HCT116 (cell line): Measurements from ENCODE around the gene INPP4A. TPM values are rescaled to one million over a fixed set of nuclear protein-coding genes. Genes with fewer than 3 reads are reported as not detected.

Experiments
- ATAC-seq: fragments of 200-7000 bp; cut with Tn5 transposase; 2 replicates; pipeline ENCODE4 v1.9.1; 2020; ENCODE audit warnings: mild to moderate bottlenecking, moderate library complexity
- BruUV-seq: library from RNA; stranded (reverse); fragments of 400-500 nt; replicated peaks from 2 replicates; lab custom pipeline; 2021; lab: Mats Ljungman, UMichigan
- CTCF ChIA-PET: fragments of 300-600 bp; sonication (Branson Sonifier 250); formaldehyde crosslinking; loops from one replicate; lab custom pipeline; 2021; ENCODE audit warnings: antibody characterized with exemption; lab: Charles Lee
- POLR2A ChIA-PET: fragments of 300-600, 350-600 bp; sonication (Branson Sonifier 250); formaldehyde crosslinking; loops from one replicate; lab custom pipeline; 2021; ENCODE audit warnings: antibody characterized with exemption; lab: Charles Lee
- RAD21 ChIA-PET, 2 experiments: fragments of 300-600 bp; sonication (Branson Sonifier 250); formaldehyde crosslinking; loops; one replicate each; lab custom pipeline; 2023; ENCODE audit warnings: low total read pairs in 2 of 2; ENCODE audit not compliant: uncharacterized antibody in 2 of 2, unreplicated experiment in 2 of 2, low non-redundant PET in 1 of 2; lab: Charles Lee
- DNase-seq: peaks from one replicate; pipeline ENCODE4 v3.0.0-alpha.2; 2010; ENCODE audit warnings: low read depth, low spot score
- H2AFZ ChIP-seq: fragments of 200-600 bp; shearing (Covaris generic), sonication (generic); 2 replicates; pipeline ENCODE4 v1.6.1; 2017; ENCODE audit warnings: low read depth, mixed run types, mixed read lengths, antibody characterized with exemption, low read length; ENCODE audit not compliant: poor library complexity, severe bottlenecking
- H3K27ac ChIP-seq: 2 replicates; pipeline ENCODE4 v1.5.1; 2012; ENCODE audit warnings: low read depth, low read length
- H3K27me3 ChIP-seq: fragments of 200-600 bp; sonication (generic); 2 replicates; pipeline ENCODE4 v1.6.1; 2016; ENCODE audit warnings: mixed run types, low read length, mixed read lengths; ENCODE audit not compliant: insufficient read depth
- H3K36me3 ChIP-seq, 2 experiments: fragments of 200-500 bp in 1 of 2; fragments of 200-600 bp in 1 of 2; sonication (Bioruptor generic) in 1 of 2; sonication (generic) in 1 of 2; 2 replicates each; pipeline versions ENCODE4 v1.5.1 to v1.6.1; 2014 to 2016; ENCODE audit warnings: low read length in 2 of 2, inconsistent platforms in 1 of 2, mixed read lengths in 1 of 2, mixed run types in 1 of 2; ENCODE audit not compliant: insufficient read depth in 2 of 2, control insufficient read depth in 1 of 2
- H3K4me1 ChIP-seq, 2 experiments: fragments of 200-600 bp in 1 of 2; sonication (generic) in 1 of 2; 2 replicates each; pipeline versions ENCODE4 v1.5.1 to v1.6.1; 2012 to 2017; ENCODE audit warnings: low read length in 2 of 2, inconsistent platforms in 1 of 2, mild to moderate bottlenecking in 1 of 2, mixed read lengths in 1 of 2, mixed run types in 1 of 2, moderate library complexity in 1 of 2; ENCODE audit not compliant: insufficient read depth in 2 of 2, control insufficient read depth in 1 of 2
- H3K4me2 ChIP-seq: fragments of 200-600 bp; sonication (generic); 2 replicates; pipeline ENCODE4 v1.6.1; 2017; ENCODE audit warnings: mixed run types, low read length, mixed read lengths
- H3K4me3 ChIP-seq, 2 experiments: fragments of 200-600 bp in 1 of 2; sonication (generic) in 1 of 2; replicated peaks in 1 of 2; 2 replicates each; pipeline ENCODE4 v1.5.1; 2011 to 2016; ENCODE audit warnings: low read length in 2 of 2, control low read depth in 1 of 2, low read depth in 1 of 2, mild to moderate bottlenecking in 1 of 2, mixed read lengths in 1 of 2, mixed run types in 1 of 2
- H3K79me2 ChIP-seq: fragments of 200-600 bp; sonication (generic); 2 replicates; pipeline ENCODE4 v1.6.1; 2017; ENCODE audit warnings: mild to moderate bottlenecking, mixed run types, low read length, moderate library complexity, mixed read lengths; ENCODE audit not compliant: insufficient read depth
- H3K9ac ChIP-seq: fragments of 200-600 bp; sonication (generic); 2 replicates; pipeline ENCODE4 v1.6.1; 2016; ENCODE audit warnings: low read length, mixed read lengths
- H3K9me2 ChIP-seq: fragments of 200-600 bp; sonication (generic), shearing (Covaris generic); 2 replicates; pipeline ENCODE4 v1.6.1; 2017; ENCODE audit warnings: mixed run types, mild to moderate bottlenecking, moderate library complexity; ENCODE audit not compliant: insufficient read depth
- H3K9me3 ChIP-seq, 2 experiments: fragments of 200-500 bp in 1 of 2; fragments of 200-600 bp in 1 of 2; sonication (Bioruptor generic) in 1 of 2; sonication (generic) in 1 of 2; 2 replicates each; pipeline ENCODE4 v1.6.1; 2014 to 2017; ENCODE audit warnings: low read length in 2 of 2, mixed read lengths in 2 of 2, inconsistent platforms in 1 of 2, low read depth in 1 of 2, mild to moderate bottlenecking in 1 of 2, mixed run types in 1 of 2, moderate library complexity in 1 of 2; ENCODE audit not compliant: control insufficient read depth in 1 of 2, insufficient read depth in 1 of 2
- H4K20me1 ChIP-seq: fragments of 200-600 bp; sonication (generic), shearing (Covaris generic); 2 replicates; pipeline ENCODE4 v1.6.1; 2017; ENCODE audit warnings: mixed run types, mild to moderate bottlenecking, moderate library complexity; ENCODE audit not compliant: insufficient read depth
- CEBPB ChIP-seq: IDR thresholded peaks from 2 replicates; pipeline ENCODE4 v1.6.1; 2012; ENCODE audit warnings: low read depth
- POLR2AphosphoS5 ChIP-seq: IDR thresholded peaks from 2 replicates; pipeline ENCODE4 v1.6.1; 2011; ENCODE audit warnings: mild to moderate bottlenecking, low read depth, low read length, moderate library complexity
- RAD21 ChIP-seq: IDR thresholded peaks from 2 replicates; pipeline ENCODE4 v1.6.1; 2012; ENCODE audit warnings: low read depth, mild to moderate bottlenecking
- REST ChIP-seq: IDR thresholded peaks from 2 replicates; pipeline ENCODE4 v1.6.1; 2012; ENCODE audit warnings: low read depth
- SP1 ChIP-seq: IDR thresholded peaks from 2 replicates; pipeline ENCODE4 v1.6.1; 2012; ENCODE audit warnings: low read depth
- TCF7L2 ChIP-seq: IDR thresholded peaks from 2 replicates; pipeline ENCODE4 v1.7.0; 2011; ENCODE audit warnings: borderline replicate concordance, inconsistent platforms; ENCODE audit not compliant: insufficient read depth, insufficient read length; ENCODE audit errors: extremely low read depth
- ZBTB33 ChIP-seq: IDR thresholded peaks from 2 replicates; pipeline ENCODE4 v1.6.1; 2011; ENCODE audit warnings: mild to moderate bottlenecking, low read length, moderate library complexity; ENCODE audit not compliant: insufficient replicate concordance; ENCODE audit errors: extremely low read depth
- ZNF274 ChIP-seq: fragments of 200-500 bp; sonication (Bioruptor generic); IDR thresholded peaks from 2 replicates; pipeline ENCODE4 v1.6.1; 2014; ENCODE audit warnings: mild to moderate bottlenecking, low read depth, low read length, inconsistent platforms
- intact Hi-C: fragments of 100-400 bp; cut with micrococcal nuclease; formaldehyde crosslinking; loops from 2 replicates; pipeline ENCODE4 v1.10.0; 2022
- total RNA-seq: library from RNA; stranded (reverse); gene quantifications from one replicate; pipeline ENCODE4 v1.2.1, GENCODE V29; 2021; ENCODE audit not compliant: unreplicated experiment

Gene INPP4A
- total RNA-seq, 1 experiment from 2014 or later, result 18.5 TPM

- ChIA-PET RAD21 (no interaction called here), POLR2A (no interaction called here), CTCF (no interaction called here)
- no peak overlapping the region for H3K4me2 ChIP-seq
- H4K20me1 ChIP-seq, result no peaks in the 10 kb centered on the region
- no peaks in the 10 kb centered on the region for H3K9me2 ChIP-seq
- no peak for ATAC-seq
- no peak for DNase-seq
- H3K36me3 ChIP-seq, result no peaks in the 10 kb centered on the region
- no peaks in the 10 kb centered on the region for H3K27me3 ChIP-seq
- H3K4me3 ChIP-seq, result no peak overlapping the region
- no peak for TF ChIP-seq ZBTB33
- no peaks in the 10 kb centered on the region for H3K4me1 ChIP-seq
- no peaks in the 10 kb centered on the region for H3K79me2 ChIP-seq
- H3K27ac ChIP-seq, result no peak overlapping the region
- intact Hi-C loops, result no loop called here
- H3K9me3 ChIP-seq, result no peaks in the 10 kb centered on the region; a peak in 1 of 4 replicates
- no peak overlapping the region for H3K9ac ChIP-seq
- H2AFZ ChIP-seq, result no peak overlapping the region
- no TSS peak for BruUV-seq
Observed at GRCh38 chr2:98500561-98500960, 55.9 kb downstream of the INPP4A start.

- Histone ChIP-seq H3K9ac (no peak overlapping the region), H4K20me1 (no peaks in the 10 kb centered on the region), H3K27ac (no peak overlapping the region), H2AFZ (no peak overlapping the region), H3K4me2 (no peak overlapping the region), H3K79me2 (no peaks in the 10 kb centered on the region), H3K4me3 (no peak overlapping the region), H3K9me3 (no peaks in the 10 kb centered on the region; a peak in 1 of 4 replicates), H3K36me3 (no peaks in the 10 kb centered on the region), H3K9me2 (no peaks in the 10 kb centered on the region), H3K4me1 (no peaks in the 10 kb centered on the region), H3K27me3 (no peaks in the 10 kb centered on the region)
- DNase-seq (no peak), ATAC-seq (no peak)
- CTCF ChIA-PET, result no interaction called here
- RAD21 ChIA-PET, result no interaction called here
- POLR2A ChIA-PET, result no interaction called here
- BruUV-seq, result no TSS peak
- TF ChIP-seq ZNF274 (no peak), ZBTB33 (no peak), POLR2AphosphoS5 (no peak), TCF7L2 (no peak), RAD21 (no peak), SP1 (no peak), CEBPB (no peak), REST (no peak)
- intact Hi-C loops, result no loop called here
Observed at GRCh38 chr2:98501223-98501622, 56.6 kb downstream of the INPP4A start.
